Loucy (cell line): Measurements from ENCODE around the gene DEFB115.

Source experiments
- H2AFZ ChIP-seq: fragments of 200-600 bp; sonication (generic); 2 replicates; pipeline ENCODE4 v1.6.0; 2016; ENCODE audit warnings: antibody characterized with exemption, mild to moderate bottlenecking, low read length, moderate library complexity
- H3F3A ChIP-seq: fragments of 200-600 bp; 2 replicates; pipeline ENCODE4 v1.6.0; 2016; ENCODE audit warnings: antibody characterized with exemption, low read depth, mild to moderate bottlenecking
- H3K27me3 ChIP-seq: fragments of 200-600 bp; sonication (generic); 2 replicates; pipeline ENCODE4 v1.6.1; 2014; ENCODE audit warnings: low read length, mild to moderate bottlenecking; ENCODE audit not compliant: insufficient read depth, poor library complexity, severe bottlenecking
- H3K36me3 ChIP-seq: fragments of 200-600 bp; sonication (generic); 2 replicates; pipeline ENCODE4 v1.6.1; 2016; ENCODE audit warnings: low read length; ENCODE audit not compliant: insufficient read depth
- H3K4me1 ChIP-seq: fragments of 200-600 bp; sonication (generic); 2 replicates; pipeline ENCODE4 v1.5.1; 2014; ENCODE audit warnings: low read length, mild to moderate bottlenecking; ENCODE audit not compliant: insufficient read depth, poor library complexity, severe bottlenecking
- H3K4me2 ChIP-seq: fragments of 200-600 bp; sonication (generic); 2 replicates; pipeline ENCODE4 v1.6.0; 2014; ENCODE audit warnings: antibody characterized with exemption, low read length, low read depth, mild to moderate bottlenecking; ENCODE audit not compliant: poor library complexity, severe bottlenecking
- H3K4me3 ChIP-seq: fragments of 200-600 bp; sonication (generic); 2 replicates; pipeline ENCODE4 v1.5.1; 2014; ENCODE audit warnings: low read length, mild to moderate bottlenecking, mixed read lengths; ENCODE audit not compliant: poor library complexity, severe bottlenecking
- H3K79me2 ChIP-seq: fragments of 200-600 bp; sonication (generic); 2 replicates; pipeline ENCODE4 v1.6.1; 2014; ENCODE audit warnings: low read length; ENCODE audit not compliant: insufficient read depth
- H3K9ac ChIP-seq: fragments of 200-600 bp; sonication (generic); 2 replicates; pipeline ENCODE4 v1.6.0; 2014; ENCODE audit warnings: mild to moderate bottlenecking, low read depth, low read length, moderate library complexity; ENCODE audit not compliant: poor library complexity, severe bottlenecking
- H3K9me2 ChIP-seq: fragments of 200-600 bp; sonication (generic); replicated peaks from 2 replicates; pipeline ENCODE4 v1.6.1; 2016; ENCODE audit warnings: low read depth, low read length, mixed read lengths
- H3K9me3 ChIP-seq: fragments of 200-600 bp; sonication (generic); 2 replicates; pipeline ENCODE4 v1.6.1; 2014; ENCODE audit warnings: mild to moderate bottlenecking, antibody characterized with exemption, low read length, low read depth; ENCODE audit not compliant: insufficient read depth
- H4K20me1 ChIP-seq: fragments of 200-600 bp; sonication (generic); 2 replicates; pipeline ENCODE4 v1.6.0; 2014; ENCODE audit warnings: antibody characterized with exemption, low read length, mild to moderate bottlenecking; ENCODE audit not compliant: insufficient read depth, poor library complexity, severe bottlenecking
- EZH2phosphoT487 ChIP-seq: fragments of 200-600 bp; IDR thresholded peaks from 2 replicates; pipeline ENCODE4 v1.6.1; 2018; ENCODE audit warnings: antibody characterized with exemption, mild to moderate bottlenecking, moderate library complexity, borderline replicate concordance
- TF ChIP-seq, protein P1 (sequence below): fragments of 200-600 bp; sonication (generic); conservative IDR thresholded peaks from 2 replicates; pipeline ENCODE4 v1.5.1; 2014; ENCODE audit warnings: mild to moderate bottlenecking, antibody characterized with exemption, low read length

DEFB115 gene, protein sequence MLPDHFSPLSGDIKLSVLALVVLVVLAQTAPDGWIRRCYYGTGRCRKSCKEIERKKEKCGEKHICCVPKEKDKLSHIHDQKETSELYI

GRCh38 chr20:31257364-31257763 lies at the start of gene DEFB115:
Gene DEFB115, plus strand, starts transcription at chr20:31257664. Its CDS starts 0 bp downstream, at chr20:31257664.
- Histone ChIP-seq H3K27me3 (no peaks in the 10 kb centered on the region), H3K9me3 (no peaks in the 10 kb centered on the region), H3K79me2 (no peaks in the 10 kb centered on the region), H3K4me3 (no peak within 1 kb of the TSS), H3F3A (no peaks in the 10 kb centered on the region), H3K9me2 (no peaks in the 10 kb centered on the region), H3K4me2 (no peak within 1 kb of the TSS), H2AFZ (no peak within 1 kb of the TSS), H3K36me3 (no peaks in the 10 kb centered on the region), H3K4me1 (no peaks in the 10 kb centered on the region), H3K9ac (no peak within 1 kb of the TSS), H4K20me1 (no peaks in the 10 kb centered on the region)
- no peak for TF ChIP-seq EZH2phosphoT487
- TF ChIP-seq, protein P1, sequence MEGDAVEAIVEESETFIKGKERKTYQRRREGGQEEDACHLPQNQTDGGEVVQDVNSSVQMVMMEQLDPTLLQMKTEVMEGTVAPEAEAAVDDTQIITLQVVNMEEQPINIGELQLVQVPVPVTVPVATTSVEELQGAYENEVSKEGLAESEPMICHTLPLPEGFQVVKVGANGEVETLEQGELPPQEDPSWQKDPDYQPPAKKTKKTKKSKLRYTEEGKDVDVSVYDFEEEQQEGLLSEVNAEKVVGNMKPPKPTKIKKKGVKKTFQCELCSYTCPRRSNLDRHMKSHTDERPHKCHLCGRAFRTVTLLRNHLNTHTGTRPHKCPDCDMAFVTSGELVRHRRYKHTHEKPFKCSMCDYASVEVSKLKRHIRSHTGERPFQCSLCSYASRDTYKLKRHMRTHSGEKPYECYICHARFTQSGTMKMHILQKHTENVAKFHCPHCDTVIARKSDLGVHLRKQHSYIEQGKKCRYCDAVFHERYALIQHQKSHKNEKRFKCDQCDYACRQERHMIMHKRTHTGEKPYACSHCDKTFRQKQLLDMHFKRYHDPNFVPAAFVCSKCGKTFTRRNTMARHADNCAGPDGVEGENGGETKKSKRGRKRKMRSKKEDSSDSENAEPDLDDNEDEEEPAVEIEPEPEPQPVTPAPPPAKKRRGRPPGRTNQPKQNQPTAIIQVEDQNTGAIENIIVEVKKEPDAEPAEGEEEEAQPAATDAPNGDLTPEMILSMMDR: no peak

GRCh38 chr20:31236953-31237352 lies 20.5 kb upstream of the DEFB115 start:
- Histone ChIP-seq H3K9ac (no peak overlapping the region), H3K9me3 (peaks cover 87% of the 10 kb centered on the region), H3F3A (no peaks in the 10 kb centered on the region), H3K36me3 (no peaks in the 10 kb centered on the region), H3K9me2 (no peaks in the 10 kb centered on the region), H2AFZ (no peak overlapping the region), H4K20me1 (no peaks in the 10 kb centered on the region), H3K79me2 (no peaks in the 10 kb centered on the region), H3K4me1 (no peaks in the 10 kb centered on the region), H3K4me2 (no peak overlapping the region), H3K4me3 (no peak overlapping the region), H3K27me3 (no peaks in the 10 kb centered on the region)
- TF ChIP-seq, protein P1: no peak
- no peak for TF ChIP-seq EZH2phosphoT487

DNA sequence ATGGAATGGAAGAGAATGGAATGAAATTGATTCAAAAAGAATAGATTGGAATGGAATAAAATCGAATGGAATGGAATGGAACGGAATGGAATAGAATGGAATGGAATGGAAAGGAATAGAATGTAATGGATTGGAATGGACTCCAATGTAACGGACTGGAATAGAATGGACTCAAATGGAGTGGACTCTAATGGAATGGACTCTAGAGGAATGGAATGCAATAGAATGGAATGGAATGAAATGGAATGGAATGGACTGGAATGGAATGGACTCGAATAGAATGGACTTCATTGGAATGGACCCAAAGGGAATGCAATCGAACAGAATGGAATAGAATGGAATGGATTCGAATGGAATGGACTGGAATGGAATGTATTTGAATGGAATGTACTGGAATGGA lies 19.7 kb upstream of the DEFB115 start:
- TF ChIP-seq EZH2phosphoT487: no peak
- TF ChIP-seq, protein P1: no peak
- no peaks in the 10 kb centered on the region for H3K9me2 ChIP-seq
- H3K79me2 ChIP-seq: no peaks in the 10 kb centered on the region
- no peaks in the 10 kb centered on the region for H3K27me3 ChIP-seq
- no peak overlapping the region for H3K4me2 ChIP-seq
- H3K4me1 ChIP-seq: no peaks in the 10 kb centered on the region
- no peak overlapping the region for H3K9ac ChIP-seq
- H3K4me3 ChIP-seq: no peak overlapping the region
- no peaks in the 10 kb centered on the region for H4K20me1 ChIP-seq
- no peaks in the 10 kb centered on the region for H3F3A ChIP-seq
- H2AFZ ChIP-seq: no peak overlapping the region
- no peaks in the 10 kb centered on the region for H3K36me3 ChIP-seq
- peaks cover 91% of the 10 kb centered on the region for H3K9me3 ChIP-seq
